Measurements from ENCODE around the gene PHF5A. TPM values are rescaled to one million over a fixed set of nuclear protein-coding genes. Genes with fewer than 3 reads are reported as not detected.

The PHF5A gene
- total RNA-seq, 1 experiment from 2014 or later: 43.2 TPM

DNA sequence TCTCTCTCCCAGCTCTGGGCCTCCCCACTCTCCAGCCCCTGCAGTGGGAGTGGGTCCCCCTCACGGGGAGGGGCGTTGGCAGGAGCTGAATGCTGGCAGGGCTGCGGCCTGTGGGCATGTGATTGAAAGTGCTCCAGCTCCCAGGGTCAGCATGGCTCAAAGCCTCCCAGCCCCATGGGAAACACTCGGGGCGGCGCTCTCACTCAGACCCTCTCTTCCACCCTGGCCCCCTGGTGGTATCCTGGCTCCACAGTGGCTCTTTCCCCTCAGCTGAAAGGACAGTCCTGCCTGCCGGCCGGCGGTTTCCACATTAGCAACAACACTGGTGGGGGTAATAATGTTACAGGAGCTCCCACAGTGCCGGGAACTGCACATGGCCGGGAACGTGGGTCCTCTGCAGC lies 40.3 kb upstream of the PHF5A start:
- DNase-seq: no peak
- 0 out of 2 replicates have a peak, but pooled peaks cover 6% of the 10 kb centered on the region for H4K20me1 ChIP-seq (ENCODE audit: insufficient read depth, low read depth, low read length)
- no peak overlapping the region for H3K9ac ChIP-seq (ENCODE audit: low read length)
- H3K9me2 ChIP-seq (replicated peaks; ENCODE audit: insufficient read depth, low read length): no peaks in the 10 kb centered on the region
- H3K36me3 ChIP-seq (ENCODE audit: insufficient read depth, low read length): peaks cover 10% of the 10 kb centered on the region; the same call in 1 of the 2 replicates
- H3K27me3 ChIP-seq (ENCODE audit: low read length): no peaks in the 10 kb centered on the region
- peaks cover 40% of the 10 kb centered on the region for H3K4me1 ChIP-seq (ENCODE audit: low read length)
- no peak overlapping the region for H3K4me3 ChIP-seq (ENCODE audit: low read length)
- no peak overlapping the region for H3K27ac ChIP-seq (ENCODE audit: low read length)
- H3K79me2 ChIP-seq (ENCODE audit: low read length): peaks cover 36% of the 10 kb centered on the region
- H3K4me2 ChIP-seq (ENCODE audit: low read depth, low read length, poor library complexity, severe bottlenecking): no peak overlapping the region
- no peaks in the 10 kb centered on the region for H3K9me3 ChIP-seq (ENCODE audit: low read length)
- H2AFZ ChIP-seq (ENCODE audit: low read length): no peak overlapping the region

DNA sequence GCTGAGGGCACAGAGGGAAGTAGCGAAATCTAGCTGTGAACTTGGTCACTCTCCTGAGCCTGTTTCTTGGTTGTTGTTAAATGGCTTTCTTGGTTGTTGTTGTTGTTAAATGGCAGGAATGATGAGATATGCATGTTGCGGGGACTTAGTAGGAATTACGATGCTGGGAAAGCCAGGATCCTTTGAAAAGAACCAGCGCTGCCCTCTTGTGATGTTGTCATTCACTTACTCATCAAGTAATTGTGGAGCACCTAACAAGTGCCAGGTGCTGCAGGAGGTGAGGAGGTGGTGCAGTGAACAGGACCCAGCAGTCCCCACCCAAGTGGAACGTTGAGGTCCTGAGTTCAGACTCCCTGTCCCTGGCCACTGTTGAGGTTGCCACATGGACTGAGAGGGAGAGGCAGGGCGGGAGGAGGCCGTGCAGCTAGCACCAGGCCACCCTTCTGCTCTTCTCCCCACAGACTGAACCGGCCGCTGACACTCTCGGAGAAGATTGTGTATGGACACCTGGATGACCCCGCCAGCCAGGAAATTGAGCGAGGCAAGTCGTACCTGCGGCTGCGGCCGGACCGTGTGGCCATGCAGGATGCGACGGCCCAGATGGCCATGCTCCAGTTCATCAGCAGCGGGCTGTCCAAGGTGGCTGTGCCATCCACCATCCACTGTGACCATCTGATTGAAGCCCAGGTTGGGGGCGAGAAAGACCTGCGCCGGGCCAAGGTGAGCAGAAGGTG lies 39.0 kb upstream of the PHF5A start:
- no peak overlapping the region for H3K4me2 ChIP-seq (ENCODE audit: low read depth, low read length, poor library complexity, severe bottlenecking)
- no peaks in the 10 kb centered on the region for H3K27me3 ChIP-seq (ENCODE audit: low read length)
- H3K27ac ChIP-seq (ENCODE audit: low read length): no peak overlapping the region
- H3K36me3 ChIP-seq (ENCODE audit: insufficient read depth, low read length): peaks cover 10% of the 10 kb centered on the region; the same call in 1 of the 2 replicates
- H3K4me3 ChIP-seq (ENCODE audit: low read length): no peak overlapping the region
- H3K9me3 ChIP-seq (ENCODE audit: low read length): no peaks in the 10 kb centered on the region
- H3K4me1 ChIP-seq (ENCODE audit: low read length): peaks cover 45% of the 10 kb centered on the region
- H3K9me2 ChIP-seq (replicated peaks; ENCODE audit: insufficient read depth, low read length): no peaks in the 10 kb centered on the region
- no peak for DNase-seq
- H4K20me1 ChIP-seq (ENCODE audit: insufficient read depth, low read depth, low read length): 0 out of 2 replicates have a peak, but pooled peaks cover 6% of the 10 kb centered on the region
- no peak overlapping the region for H3K9ac ChIP-seq (ENCODE audit: low read length)
- no peak overlapping the region for H2AFZ ChIP-seq (ENCODE audit: low read length)
- H3K79me2 ChIP-seq (ENCODE audit: low read length): peaks cover 40% of the 10 kb centered on the region

DNA sequence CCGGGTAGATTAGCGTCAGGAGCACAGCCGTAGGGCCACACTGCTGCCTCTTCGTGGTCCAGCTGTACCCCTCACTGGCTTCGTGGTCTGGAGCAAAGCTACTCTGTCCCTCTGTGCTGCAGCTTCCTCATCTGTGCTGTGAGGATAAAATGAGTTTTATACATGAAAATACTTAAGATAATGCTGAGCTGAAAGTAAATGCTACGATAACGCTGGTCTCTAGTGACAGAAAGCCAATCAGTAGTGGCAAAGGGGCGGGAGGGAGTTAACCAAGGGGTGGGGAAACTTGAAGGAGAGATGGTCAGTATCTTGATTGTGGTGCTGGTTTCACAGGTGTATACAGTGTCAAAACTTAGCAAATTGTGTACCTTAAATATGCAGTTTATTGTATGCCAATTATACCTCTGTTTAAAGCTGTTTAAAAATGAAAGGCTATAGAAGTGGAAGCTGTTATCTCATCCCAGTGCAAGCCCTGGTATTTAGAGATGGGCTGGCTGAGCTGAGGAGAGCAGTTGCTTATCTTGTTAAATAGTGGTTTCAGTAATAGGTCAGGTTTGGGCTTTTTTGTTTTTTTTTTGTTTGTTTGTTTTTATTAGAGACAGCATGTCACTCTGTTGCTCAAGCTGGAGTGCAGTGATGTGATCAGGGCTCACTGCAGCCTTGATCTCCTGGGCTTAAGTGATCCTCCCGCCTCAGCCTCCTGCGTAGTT lies 37.2 kb upstream of the PHF5A start:
- Histone ChIP-seq H3K79me2 (ENCODE audit: low read length) (peaks cover 52% of the 10 kb centered on the region), H3K9me3 (ENCODE audit: low read length) (no peaks in the 10 kb centered on the region), H3K27me3 (ENCODE audit: low read length) (no peaks in the 10 kb centered on the region), H4K20me1 (ENCODE audit: insufficient read depth, low read depth, low read length) (0 out of 2 replicates have a peak, but pooled peaks cover 6% of the 10 kb centered on the region), H3K9ac (ENCODE audit: low read length) (no peak overlapping the region), H3K27ac (ENCODE audit: low read length) (peak overlapping the region; percentile 88), H3K4me1 (ENCODE audit: low read length) (peaks cover 51% of the 10 kb centered on the region), H3K4me2 (ENCODE audit: low read depth, low read length, poor library complexity, severe bottlenecking) (no peak overlapping the region), H3K4me3 (ENCODE audit: low read length) (no peak overlapping the region), H2AFZ (ENCODE audit: low read length) (no peak overlapping the region), H3K9me2 (replicated peaks; ENCODE audit: insufficient read depth, low read length) (no peaks in the 10 kb centered on the region), H3K36me3 (ENCODE audit: insufficient read depth, low read length) (peaks cover 14% of the 10 kb centered on the region; the same call in 1 of the 2 replicates)
- no peak for DNase-seq

DNA sequence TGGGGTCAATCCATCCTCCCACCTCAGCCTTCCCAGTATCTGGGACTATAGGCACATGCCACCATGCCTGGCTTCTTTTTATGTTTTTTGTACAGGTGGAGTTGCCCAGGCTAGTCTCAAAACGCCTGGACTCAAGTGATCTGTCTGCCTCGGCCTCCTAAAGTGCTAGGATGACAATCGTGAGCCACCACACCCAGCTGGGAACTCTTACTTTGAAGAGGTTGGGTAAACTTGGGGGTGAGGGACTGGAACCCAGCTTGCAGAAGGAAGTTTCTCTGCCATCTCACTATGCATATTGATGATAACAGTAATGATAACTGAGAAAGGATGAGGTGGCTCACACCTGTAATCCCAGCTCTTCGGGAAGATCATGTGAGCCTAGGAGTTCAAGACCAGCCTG lies 36.3 kb upstream of the PHF5A start:
- Histone ChIP-seq H2AFZ (ENCODE audit: low read length) (no peak overlapping the region), H3K9ac (ENCODE audit: low read length) (peak overlapping the region; percentile 55), H3K9me2 (replicated peaks; ENCODE audit: insufficient read depth, low read length) (no peaks in the 10 kb centered on the region), H3K4me2 (ENCODE audit: low read depth, low read length, poor library complexity, severe bottlenecking) (peak overlapping the region; percentile 63), H4K20me1 (ENCODE audit: insufficient read depth, low read depth, low read length) (0 out of 2 replicates have a peak, but pooled peaks cover 6% of the 10 kb centered on the region), H3K4me1 (ENCODE audit: low read length) (peaks cover 58% of the 10 kb centered on the region), H3K36me3 (ENCODE audit: insufficient read depth, low read length) (peaks cover 12% of the 10 kb centered on the region; the same call in 1 of the 2 replicates), H3K4me3 (ENCODE audit: low read length) (peak overlapping the region; percentile 34; the same call in 1 of the 2 replicates), H3K79me2 (ENCODE audit: low read length) (peaks cover 51% of the 10 kb centered on the region), H3K27ac (ENCODE audit: low read length) (peak overlapping the region; percentile 88), H3K27me3 (ENCODE audit: low read length) (no peaks in the 10 kb centered on the region), H3K9me3 (ENCODE audit: low read length) (no peaks in the 10 kb centered on the region)
- DNase-seq: no peak

DNA sequence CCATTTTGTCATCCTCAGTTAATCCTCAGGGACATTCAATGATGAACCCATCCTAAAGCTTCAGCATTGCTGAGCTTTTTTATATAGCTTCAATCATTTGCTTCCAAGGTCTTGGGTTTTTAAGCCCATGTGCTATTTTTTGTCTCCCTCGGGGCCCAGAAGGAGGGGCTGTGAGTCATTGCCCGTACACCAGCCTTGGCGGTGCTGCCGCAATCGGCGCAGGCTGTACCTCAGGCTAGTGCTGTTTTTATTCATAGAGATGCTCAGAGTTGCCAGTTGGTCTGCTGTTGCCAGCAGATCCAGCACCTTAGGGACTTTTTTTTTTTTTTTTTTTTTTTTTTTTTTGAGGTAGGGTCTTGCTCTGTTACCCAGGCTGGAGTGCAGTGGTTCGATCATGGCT lies 35.9 kb upstream of the PHF5A start:
- Histone ChIP-seq H3K4me2 (ENCODE audit: low read depth, low read length, poor library complexity, severe bottlenecking) (peak overlapping the region; percentile 63), H3K79me2 (ENCODE audit: low read length) (peaks cover 55% of the 10 kb centered on the region), H3K9me2 (replicated peaks; ENCODE audit: insufficient read depth, low read length) (no peaks in the 10 kb centered on the region), H3K4me1 (ENCODE audit: low read length) (peaks cover 62% of the 10 kb centered on the region), H2AFZ (ENCODE audit: low read length) (no peak overlapping the region), H3K27me3 (ENCODE audit: low read length) (no peaks in the 10 kb centered on the region), H3K4me3 (ENCODE audit: low read length) (peak overlapping the region; percentile 34; the same call in 1 of the 2 replicates), H3K27ac (ENCODE audit: low read length) (peak overlapping the region; percentile 88), H3K36me3 (ENCODE audit: insufficient read depth, low read length) (peaks cover 12% of the 10 kb centered on the region; the same call in 1 of the 2 replicates), H3K9ac (ENCODE audit: low read length) (peak overlapping the region; percentile 55), H3K9me3 (ENCODE audit: low read length) (no peaks in the 10 kb centered on the region), H4K20me1 (ENCODE audit: insufficient read depth, low read depth, low read length) (0 out of 2 replicates have a peak, but pooled peaks cover 6% of the 10 kb centered on the region)
- peak; percentile 96 for DNase-seq

DNA sequence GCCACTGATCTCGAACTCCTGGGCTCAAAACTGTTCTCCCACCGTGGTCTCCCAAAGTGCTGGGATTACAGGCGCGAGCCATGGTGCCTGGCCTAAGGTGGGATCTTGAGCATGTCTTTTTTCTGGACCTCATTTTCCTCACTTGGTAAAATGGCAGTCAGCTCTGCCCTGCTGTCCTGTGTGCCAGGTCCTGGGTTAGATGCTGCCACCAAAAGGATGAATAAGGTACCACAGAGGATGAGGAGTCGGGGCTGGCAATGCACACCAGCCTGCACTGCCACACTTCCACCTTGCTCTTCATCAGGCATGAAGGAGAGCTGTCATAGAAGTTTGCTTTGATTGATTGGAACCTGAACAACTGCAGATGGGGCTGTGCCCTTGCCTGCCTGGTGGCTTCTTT lies 32.7 kb upstream of the PHF5A start:
- H3K9me2 ChIP-seq (replicated peaks; ENCODE audit: insufficient read depth, low read length): no peaks in the 10 kb centered on the region
- H3K9ac ChIP-seq (ENCODE audit: low read length): peak overlapping the region; percentile 38; the same call in 1 of the 2 replicates
- H3K4me1 ChIP-seq (ENCODE audit: low read length): peaks cover 75% of the 10 kb centered on the region
- no peaks in the 10 kb centered on the region for H4K20me1 ChIP-seq (ENCODE audit: insufficient read depth, low read depth, low read length)
- no peak overlapping the region for H3K4me3 ChIP-seq (ENCODE audit: low read length)
- no peaks in the 10 kb centered on the region for H3K9me3 ChIP-seq (ENCODE audit: low read length)
- no peaks in the 10 kb centered on the region for H3K27me3 ChIP-seq (ENCODE audit: low read length)
- H3K36me3 ChIP-seq (ENCODE audit: insufficient read depth, low read length): peaks cover 12% of the 10 kb centered on the region; the same call in 1 of the 2 replicates
- peak; percentile 92 for DNase-seq
- peaks cover 63% of the 10 kb centered on the region for H3K79me2 ChIP-seq (ENCODE audit: low read length)
- H3K4me2 ChIP-seq (ENCODE audit: low read depth, low read length, poor library complexity, severe bottlenecking): peak overlapping the region; percentile 5
- H2AFZ ChIP-seq (ENCODE audit: low read length): no peak overlapping the region
- peak overlapping the region; percentile 88 for H3K27ac ChIP-seq (ENCODE audit: low read length)

DNA sequence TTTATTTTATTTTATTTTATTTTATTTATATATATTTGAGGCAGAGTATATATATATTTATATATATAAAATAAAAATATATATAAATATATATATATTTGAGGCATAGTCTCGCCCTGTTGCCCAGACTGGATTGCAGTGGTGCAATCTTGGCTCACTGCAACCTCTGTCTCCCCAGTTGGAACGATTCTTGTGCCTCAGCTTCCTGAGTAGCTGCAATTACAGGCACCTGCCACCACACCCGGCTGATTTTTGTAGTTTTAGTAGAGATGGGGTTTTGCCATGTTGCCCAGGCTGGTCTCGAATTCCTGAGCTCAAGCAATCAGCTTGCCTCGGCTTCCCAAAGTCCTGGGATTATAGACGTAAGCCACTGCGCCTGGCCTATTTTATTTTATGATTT lies 31.8 kb upstream of the PHF5A start:
- no peaks in the 10 kb centered on the region for H3K9me3 ChIP-seq (ENCODE audit: low read length)
- peak overlapping the region; percentile 88 for H3K27ac ChIP-seq (ENCODE audit: low read length)
- no peaks in the 10 kb centered on the region for H3K27me3 ChIP-seq (ENCODE audit: low read length)
- H4K20me1 ChIP-seq (ENCODE audit: insufficient read depth, low read depth, low read length): no peaks in the 10 kb centered on the region
- H3K9me2 ChIP-seq (replicated peaks; ENCODE audit: insufficient read depth, low read length): no peaks in the 10 kb centered on the region
- peaks cover 12% of the 10 kb centered on the region; the same call in 1 of the 2 replicates for H3K36me3 ChIP-seq (ENCODE audit: insufficient read depth, low read length)
- peaks cover 63% of the 10 kb centered on the region for H3K79me2 ChIP-seq (ENCODE audit: low read length)
- peak; percentile 64 for DNase-seq
- H3K9ac ChIP-seq (ENCODE audit: low read length): no peak overlapping the region
- peaks cover 68% of the 10 kb centered on the region for H3K4me1 ChIP-seq (ENCODE audit: low read length)
- no peak overlapping the region for H3K4me3 ChIP-seq (ENCODE audit: low read length)
- H3K4me2 ChIP-seq (ENCODE audit: low read depth, low read length, poor library complexity, severe bottlenecking): no peak overlapping the region
- no peak overlapping the region for H2AFZ ChIP-seq (ENCODE audit: low read length)

Data from Karpas-422 (cell line).